Neuronal stem cell (in vitro differentiated cells): ENCODE results near the gene RFX4.

Source experiments
- DNase-seq: peaks from one replicate; pipeline ENCODE4 v3.0.0-alpha.2; 2013; ENCODE audit warnings: low spot score
- H2AFZ ChIP-seq: one replicate; pipeline ENCODE4 v1.6.1; 2013; ENCODE audit warnings: mild to moderate bottlenecking, low read length, inconsistent platforms
- H2AK5ac ChIP-seq: 2 replicates; pipeline ENCODE4 v1.6.1; 2013; ENCODE audit warnings: low read depth, mild to moderate bottlenecking, inconsistent platforms, low read length, moderate library complexity, mixed read lengths
- H2BK120ac ChIP-seq: 2 replicates; pipeline ENCODE4 v1.6.1; 2013; ENCODE audit warnings: low read depth, mild to moderate bottlenecking, inconsistent platforms, low read length, moderate library complexity, mixed read lengths
- H2BK12ac ChIP-seq: one replicate; pipeline ENCODE4 v1.6.1; 2013; ENCODE audit warnings: low read length, inconsistent platforms
- H2BK15ac ChIP-seq: 2 replicates; pipeline ENCODE4 v1.6.1; 2013; ENCODE audit warnings: mild to moderate bottlenecking, low read length, inconsistent platforms, mixed read lengths
- H2BK5ac ChIP-seq: one replicate; pipeline ENCODE4 v1.6.1; 2013; ENCODE audit warnings: inconsistent platforms, mild to moderate bottlenecking, low read length, moderate library complexity
- H3K14ac ChIP-seq: one replicate; pipeline ENCODE4 v1.6.1; 2013; ENCODE audit warnings: low read length, inconsistent platforms
- H3K18ac ChIP-seq: 2 replicates; pipeline ENCODE4 v1.6.1; 2013; ENCODE audit warnings: low read length, inconsistent platforms
- H3K23ac ChIP-seq: 2 replicates; pipeline ENCODE4 v1.6.1; 2013; ENCODE audit warnings: low read depth, mild to moderate bottlenecking, mixed read lengths, low read length, inconsistent platforms; ENCODE audit not compliant: poor library complexity
- H3K27ac ChIP-seq: replicated peaks from 3 replicates; pipeline ENCODE4 v1.5.1; 2013; ENCODE audit warnings: low read length, inconsistent platforms
- H3K27me3 ChIP-seq, 3 experiments: 2 replicates each; pipeline ENCODE4 v1.6.1; 2013; ENCODE audit warnings: low read length in 3 of 3, mild to moderate bottlenecking in 2 of 3, inconsistent platforms in 1 of 3, low read depth in 1 of 3, mixed read lengths in 1 of 3, moderate library complexity in 1 of 3; ENCODE audit not compliant: control insufficient read depth in 3 of 3, insufficient read depth in 3 of 3
- H3K36me3 ChIP-seq, 2 donors: replicated peaks in 1 of 2; 2 replicates each; pipeline ENCODE4 v1.6.1; 2013; ENCODE audit warnings: low read length in 2 of 2; ENCODE audit not compliant: control insufficient read depth in 2 of 2, insufficient read depth in 2 of 2
- H3K4ac ChIP-seq: 2 replicates; pipeline ENCODE4 v1.6.1; 2013; ENCODE audit warnings: inconsistent platforms, mild to moderate bottlenecking, low read length, moderate library complexity
- H3K4me1 ChIP-seq, 2 donors: 1 replicate in 1 of 2; 2 replicates in 1 of 2; pipeline ENCODE4 v1.6.1; 2013; ENCODE audit warnings: low read length in 2 of 2, low read depth in 1 of 2; ENCODE audit not compliant: control insufficient read depth in 2 of 2, insufficient read depth in 1 of 2
- H3K4me2 ChIP-seq: one replicate; pipeline ENCODE4 v1.6.1; 2013; ENCODE audit warnings: mild to moderate bottlenecking, low read length, inconsistent platforms; ENCODE audit not compliant: insufficient read depth, poor library complexity, severe bottlenecking
- H3K4me3 ChIP-seq, 2 donors: 2 replicates each; pipeline ENCODE4 v1.5.1; 2013; ENCODE audit warnings: low read length in 2 of 2, mild to moderate bottlenecking in 2 of 2, inconsistent platforms in 1 of 2, moderate library complexity in 1 of 2
- H3K79me1 ChIP-seq: one replicate; pipeline ENCODE4 v1.6.1; 2013; ENCODE audit warnings: low read depth, mild to moderate bottlenecking, inconsistent platforms, low read length, moderate library complexity
- H3K9ac ChIP-seq: one replicate; pipeline ENCODE4 v1.6.1; 2013; ENCODE audit warnings: mild to moderate bottlenecking, low read depth, low read length, inconsistent platforms; ENCODE audit not compliant: poor library complexity
- H3K9me3 ChIP-seq, 2 donors: replicated peaks in 1 of 2; 2 replicates each; pipeline versions ENCODE3 to v1.6.1; 2013; ENCODE audit warnings: low read length in 2 of 2, mild to moderate bottlenecking in 2 of 2, inconsistent platforms in 1 of 2, low read depth in 1 of 2, mixed read lengths in 1 of 2, moderate library complexity in 1 of 2; ENCODE audit not compliant: control insufficient read depth in 2 of 2, insufficient read depth in 1 of 2
- H4K8ac ChIP-seq: one replicate; pipeline ENCODE4 v1.6.1; 2013; ENCODE audit warnings: low read depth, mild to moderate bottlenecking, inconsistent platforms, low read length, moderate library complexity
- H4K91ac ChIP-seq: one replicate; pipeline ENCODE4 v1.6.1; 2013; ENCODE audit warnings: low read length, low read depth, mild to moderate bottlenecking, inconsistent platforms; ENCODE audit not compliant: poor library complexity
- WGBS, 2 donors: extraction: QIAGEN DNeasy Blood & Tissue Kit; methylation state at CpG; one replicate each; pipeline ENCODE4 v1.1.7; 2013; ENCODE audit warnings: missing lambda C conversion rate in 2 of 2, mixed read lengths in 1 of 2; ENCODE audit not compliant: insufficient read length in 2 of 2, insufficient replicate concordance in 1 of 2; ENCODE audit errors: extremely low coverage in 2 of 2; 5-methylcytosine and 5-hydroxymethylcytosine counted together

Gene RFX4

DNA sequence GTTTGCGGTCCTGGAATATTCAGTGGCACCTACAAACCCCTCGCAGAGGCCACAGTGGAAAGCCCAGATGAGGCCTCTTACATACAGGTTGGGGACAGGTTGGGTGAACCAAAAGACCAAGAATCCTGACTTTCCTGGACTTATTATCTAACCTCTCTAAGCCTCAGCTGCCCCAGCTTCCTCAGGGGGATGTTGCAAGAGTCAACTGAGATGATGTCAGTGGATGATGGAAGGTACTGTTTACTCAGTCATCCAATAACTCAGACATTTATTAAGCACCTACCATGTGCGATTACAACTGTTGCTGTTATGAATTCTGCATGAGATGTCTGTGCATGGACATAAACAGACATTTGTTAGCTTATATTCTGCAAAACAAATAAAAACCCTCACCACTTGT lies 72.8 kb downstream of the RFX4 start:
- Histone ChIP-seq H2AFZ (no peak overlapping the region), H3K4me1 (peaks cover 0 to 2% of the 10 kb centered on the region in 2 donors), H3K4me2 (no peak overlapping the region), H3K18ac (no peak overlapping the region), H3K79me1 (no peaks in the 10 kb centered on the region), H3K4ac (no peak overlapping the region), H4K8ac (no peak overlapping the region), H4K91ac (no peak overlapping the region), H3K9me3 (peaks cover 8 to 31% of the 10 kb centered on the region in 2 donors), H2BK120ac (no peak overlapping the region), H2BK15ac (no peak overlapping the region), H3K36me3 (peaks cover 0 to 100% of the 10 kb centered on the region in 2 donors), H3K4me3 (no peak overlapping the region), H3K27me3 (no peaks in the 10 kb centered on the region), H2AK5ac (no peak overlapping the region), H2BK5ac (no peak overlapping the region), H3K9ac (no peak overlapping the region), H3K27ac (no peak overlapping the region), H3K23ac (no peak overlapping the region), H3K14ac (no peak overlapping the region), H2BK12ac (no peak overlapping the region)
- no CpG with 5 or more reads among the region's 3 CpGs for WGBS, 2 donors
- no peak for DNase-seq

DNA sequence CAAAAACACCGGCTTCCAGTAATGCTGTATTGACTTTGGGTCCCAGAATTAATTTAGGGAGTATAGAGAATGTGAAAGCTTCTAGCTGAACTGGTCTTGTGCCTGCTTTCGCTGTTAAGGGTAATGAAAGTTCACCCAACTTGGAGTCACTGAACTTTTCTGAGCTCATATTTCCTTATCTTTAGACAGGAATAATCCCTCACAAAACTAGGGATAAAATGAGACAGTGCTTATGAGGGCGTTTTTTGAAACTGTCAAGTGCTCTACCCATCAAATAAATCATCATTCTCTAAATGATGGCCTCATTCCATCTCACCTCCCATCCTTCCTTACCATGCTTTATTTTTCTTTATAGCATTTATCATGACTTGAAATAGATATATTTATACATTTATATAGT lies 74.7 kb downstream of the RFX4 start:
- no peak for DNase-seq
- Histone ChIP-seq H3K9ac (no peak overlapping the region), H2BK120ac (no peak overlapping the region), H2BK5ac (no peak overlapping the region), H3K23ac (no peak overlapping the region), H3K14ac (no peak overlapping the region), H4K91ac (no peak overlapping the region), H3K4ac (no peak overlapping the region), H2BK15ac (no peak overlapping the region), H2BK12ac (no peak overlapping the region), H2AK5ac (no peak overlapping the region), H2AFZ (no peak overlapping the region), H3K79me1 (no peaks in the 10 kb centered on the region), H3K9me3 (peaks cover 12 to 50% of the 10 kb centered on the region in 2 donors), H3K4me3 (no peak overlapping the region), H3K27me3 (no peaks in the 10 kb centered on the region), H3K27ac (no peak overlapping the region), H3K4me2 (no peak overlapping the region), H3K36me3 (peaks cover 0 to 100% of the 10 kb centered on the region in 2 donors), H3K18ac (no peak overlapping the region), H3K4me1 (no peaks in the 10 kb centered on the region), H4K8ac (no peak overlapping the region)
- no CpG with 5 or more reads among the region's 3 CpGs for WGBS, 2 donors

DNA sequence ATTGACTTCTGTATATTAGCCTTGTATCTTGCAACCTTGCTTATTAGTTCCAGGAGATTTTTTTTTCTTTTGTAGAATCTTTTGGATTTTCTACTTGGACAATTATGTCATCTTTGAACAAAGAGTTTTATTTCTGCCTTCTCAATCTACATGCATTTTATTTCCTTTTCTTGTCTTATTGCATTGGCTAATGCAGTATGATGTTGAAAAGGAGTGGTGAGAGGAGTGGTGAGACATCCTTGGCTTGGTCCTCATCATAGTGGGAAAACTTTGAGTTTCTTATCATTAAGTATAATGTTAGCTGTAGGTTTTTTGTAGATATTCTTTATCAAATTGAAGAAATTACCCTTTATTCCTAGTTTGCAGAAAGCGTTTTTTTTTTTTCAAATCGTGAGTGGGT lies 80.6 kb downstream of the RFX4 start:
- Histone ChIP-seq H3K4me3 (no peak overlapping the region), H2BK15ac (no peak overlapping the region), H2AK5ac (no peak overlapping the region), H3K36me3 (peaks cover 0 to 95% of the 10 kb centered on the region in 2 donors), H3K4me2 (no peak overlapping the region), H2AFZ (no peak overlapping the region), H4K8ac (no peak overlapping the region), H3K4me1 (no peaks in the 10 kb centered on the region), H3K27me3 (no peaks in the 10 kb centered on the region), H3K9ac (no peak overlapping the region), H3K4ac (no peak overlapping the region), H2BK12ac (no peak overlapping the region), H3K79me1 (no peaks in the 10 kb centered on the region), H3K18ac (no peak overlapping the region), H3K14ac (no peak overlapping the region), H2BK5ac (no peak overlapping the region), H2BK120ac (no peak overlapping the region), H3K27ac (no peak overlapping the region), H4K91ac (no peak overlapping the region), H3K9me3 (peaks cover 12 to 77% of the 10 kb centered on the region in 2 donors), H3K23ac (no peak overlapping the region)
- WGBS, 2 donors, result no CpG with 5 or more reads among the region's 2 CpGs
- DNase-seq, result no peak

DNA sequence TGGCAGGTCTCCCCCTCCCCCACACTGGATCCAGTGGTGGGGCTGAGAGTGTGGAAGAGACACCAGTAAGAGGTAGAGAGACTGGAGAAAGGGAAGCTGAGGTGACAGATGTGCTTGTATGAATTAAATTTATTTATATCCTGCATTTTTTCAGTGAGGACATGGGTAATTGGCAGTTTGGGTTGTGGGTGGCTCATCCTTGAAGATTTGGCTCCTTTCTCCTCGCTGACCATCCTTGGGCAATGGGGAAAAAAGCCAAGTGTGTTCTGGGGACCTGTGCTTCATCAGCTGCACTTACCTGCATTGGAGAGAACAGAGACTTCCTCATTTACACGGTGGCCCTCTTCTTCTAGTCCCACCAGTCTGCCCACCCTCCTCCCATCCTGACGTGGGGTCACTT lies 86.4 kb downstream of the RFX4 start:
- no peak overlapping the region for H4K8ac ChIP-seq
- H2BK12ac ChIP-seq, result no peak overlapping the region
- no peak overlapping the region for H3K4ac ChIP-seq
- no CpG with 5 or more reads among the region's 3 CpGs for WGBS, 2 donors
- H3K9me3 ChIP-seq, result peaks cover 0 to 19% of the 10 kb centered on the region in 2 donors
- H2AFZ ChIP-seq, result no peak overlapping the region
- H3K4me2 ChIP-seq, result no peak overlapping the region
- no peaks in the 10 kb centered on the region for H3K27me3 ChIP-seq
- no peak overlapping the region for H2BK15ac ChIP-seq
- H3K4me3 ChIP-seq, result no peak overlapping the region
- no peaks in the 10 kb centered on the region for H3K79me1 ChIP-seq
- H3K23ac ChIP-seq, result no peak overlapping the region
- no peak overlapping the region for H3K9ac ChIP-seq
- H3K27ac ChIP-seq, result no peak overlapping the region
- no peak overlapping the region for H2BK120ac ChIP-seq
- H3K14ac ChIP-seq, result no peak overlapping the region
- H2BK5ac ChIP-seq, result no peak overlapping the region
- no peak overlapping the region for H4K91ac ChIP-seq
- no peak overlapping the region for H2AK5ac ChIP-seq
- peaks cover 16 to 18% of the 10 kb centered on the region in 2 donors for H3K4me1 ChIP-seq
- peaks cover 0 to 69% of the 10 kb centered on the region in 2 donors for H3K36me3 ChIP-seq
- DNase-seq, result no peak
- H3K18ac ChIP-seq, result no peak overlapping the region
